GM19025 (cell line): Measurements from ENCODE around the gene PNPLA7.
"Not testable (repeated sequence)": the region's sequence is repeated elsewhere in the genome, so short reads cannot be mapped to it uniquely, and the experiment has no call there.

Experiments used
- ATAC-seq: cut with Tn5 transposase; IDR thresholded peaks from one replicate; pipeline ENCODE4 v1.9.1; 2021; ENCODE audit warnings: mild to moderate bottlenecking, low read depth, moderate library complexity; ENCODE audit not compliant: unreplicated experiment

PNPLA7 gene

DNA sequence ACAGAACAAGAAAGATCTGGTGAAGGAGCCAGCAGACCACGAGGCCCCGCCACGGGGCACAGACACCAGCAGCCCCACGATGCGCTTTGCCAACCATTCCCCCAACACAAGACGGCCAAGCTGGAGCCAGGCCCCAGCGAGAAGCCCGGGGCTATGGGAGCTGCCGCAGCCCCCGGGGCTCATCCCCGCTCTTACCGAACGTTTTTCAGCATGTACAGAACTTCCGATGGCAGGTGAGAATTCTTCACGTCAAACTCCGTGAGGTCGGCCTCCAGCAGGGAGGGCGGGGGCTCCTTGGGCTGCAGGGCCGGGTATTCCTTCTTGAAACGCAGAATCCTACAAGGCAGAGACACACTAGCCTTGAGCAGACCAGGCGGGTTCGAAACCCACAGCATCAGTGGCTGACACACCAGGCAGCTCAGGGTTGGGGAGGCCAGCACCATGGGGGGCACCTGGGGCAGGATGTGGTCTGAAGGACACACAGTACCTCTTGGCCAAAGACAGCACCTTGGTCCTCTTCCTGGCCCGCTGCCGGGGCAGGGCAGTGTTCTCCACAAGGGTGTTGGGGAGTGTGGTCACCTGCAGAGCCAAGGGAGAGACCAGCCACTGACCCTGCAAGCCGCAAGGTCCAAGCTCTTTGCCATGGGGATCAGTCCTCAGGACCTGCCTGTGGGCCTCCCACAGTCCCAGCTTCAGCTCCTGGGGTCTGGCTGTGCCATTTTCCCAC lies 6.8 kb downstream of the PNPLA7 start:
- no peak for ATAC-seq

DNA sequence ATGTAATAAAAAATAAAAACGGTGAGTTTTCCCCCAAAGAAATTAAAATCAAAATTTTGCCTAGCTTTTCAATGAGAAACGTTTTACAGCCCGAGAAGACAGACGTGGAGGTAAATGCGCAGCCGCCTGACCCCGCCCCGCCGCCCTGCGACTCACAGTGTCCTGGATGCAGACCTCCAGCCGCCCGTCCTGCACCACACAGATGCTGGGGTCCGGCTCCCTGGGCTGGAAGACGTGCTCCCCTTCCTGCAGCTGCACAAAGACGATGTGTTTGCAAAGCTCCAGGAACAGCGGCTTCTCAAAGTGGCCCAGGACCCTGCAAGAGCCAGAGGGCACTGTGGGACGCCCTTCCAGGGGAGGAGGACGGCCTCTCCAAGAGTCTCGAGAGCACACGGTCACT lies 7.7 kb downstream of the PNPLA7 start:
- no peak for ATAC-seq

DNA sequence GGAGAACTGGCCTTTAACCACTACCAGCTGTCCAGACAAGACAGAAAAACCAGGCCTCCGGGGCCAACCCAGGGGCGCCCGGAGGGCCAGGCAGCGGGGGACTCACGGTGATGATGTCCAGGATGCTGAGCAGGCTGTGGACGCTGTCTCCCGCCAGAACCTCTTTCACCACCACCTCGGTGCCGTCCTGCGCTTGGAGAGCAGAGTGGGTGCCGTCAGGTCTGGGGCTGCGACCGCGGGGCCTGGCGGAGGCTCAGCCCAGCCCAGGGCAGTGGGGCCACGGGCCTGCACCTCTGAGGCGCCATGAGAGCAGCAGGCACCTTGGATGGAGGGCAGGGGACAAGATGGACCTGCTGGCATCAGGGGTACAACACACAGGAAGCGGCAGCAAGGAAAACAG lies 9.7 kb downstream of the PNPLA7 start:
- no peak for ATAC-seq

DNA sequence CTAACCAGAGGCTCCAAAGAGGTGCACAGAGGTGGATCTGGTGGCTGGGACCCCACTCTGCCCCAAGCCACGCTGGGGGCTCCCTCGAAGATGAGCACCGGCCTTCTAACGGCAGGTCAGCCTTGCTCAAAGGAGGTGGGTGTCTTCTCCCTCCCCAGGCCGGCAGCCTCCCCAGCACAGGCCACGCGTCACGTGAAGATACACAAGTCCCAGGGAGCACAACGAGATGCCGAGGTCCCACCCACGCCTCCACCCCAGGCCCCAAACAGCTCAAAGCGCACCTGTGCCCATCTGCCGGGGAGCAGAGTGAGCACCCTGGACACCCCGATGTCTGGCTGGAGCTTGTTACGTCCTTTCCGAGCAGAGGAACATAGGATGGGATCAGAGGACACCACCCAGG lies 12.1 kb downstream of the PNPLA7 start:
- ATAC-seq, result no peak

DNA sequence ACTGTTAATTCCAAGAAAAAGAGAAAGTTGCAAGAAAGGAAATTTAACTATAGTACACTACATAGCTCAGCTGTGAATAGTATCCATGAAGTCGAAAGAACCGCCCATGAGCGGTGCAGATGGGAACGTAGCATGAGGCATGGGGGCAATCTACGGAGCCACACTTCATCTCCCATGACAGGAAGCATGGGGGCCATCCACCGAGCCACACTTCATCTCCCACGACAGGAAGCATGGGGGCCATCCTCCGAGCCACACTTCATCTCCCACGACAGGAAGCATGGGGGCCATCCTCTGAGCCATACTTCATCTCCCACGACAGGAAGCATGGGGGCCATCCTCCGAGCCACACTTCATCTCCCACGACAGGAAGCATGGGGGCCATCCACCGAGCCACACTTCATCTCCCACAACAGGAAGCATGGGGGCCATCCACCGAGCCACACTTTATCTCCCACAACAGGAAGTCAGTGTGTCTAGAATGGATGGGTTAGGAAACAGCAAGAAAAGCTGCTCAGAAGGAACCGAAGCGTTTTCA lies 13.5 kb downstream of the PNPLA7 start:
- not testable (repeated sequence) for ATAC-seq

GRCh38 chr9:137535120-137535428 lies 15.1 kb downstream of the PNPLA7 start:
- no peak for ATAC-seq

- no peak for ATAC-seq
Measured at GRCh38 chr9:137534256-137535119, 15.7 kb downstream of the PNPLA7 start.

DNA sequence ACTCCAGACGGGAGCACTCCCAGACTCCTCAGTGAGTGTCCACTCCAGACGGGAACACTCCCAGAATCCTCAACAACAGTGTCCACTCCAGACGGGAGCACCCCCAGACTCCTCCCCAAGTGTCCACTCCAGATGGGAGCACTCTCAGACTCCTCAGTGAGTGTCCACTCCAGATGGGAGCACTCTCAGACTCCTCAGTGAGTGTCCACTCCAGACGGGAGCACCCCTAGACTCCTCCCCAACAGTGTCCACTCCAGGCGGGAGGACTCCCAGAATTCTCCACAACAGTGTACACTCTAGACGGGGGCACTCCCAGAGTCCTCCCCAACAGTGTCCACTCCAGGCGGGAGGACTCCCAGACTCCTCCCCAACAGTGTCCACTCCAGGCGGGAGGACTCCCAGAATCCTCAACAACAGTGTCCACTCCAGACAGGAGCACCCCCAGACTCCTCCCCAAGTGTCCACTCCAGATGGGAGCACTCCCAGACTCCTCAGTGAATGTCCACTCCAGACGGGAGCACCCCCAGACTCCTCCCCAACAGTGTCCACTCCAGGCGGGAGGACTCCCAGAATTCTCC lies 17.2 kb downstream of the PNPLA7 start:
- not testable (repeated sequence) for ATAC-seq

GRCh38 chr9:137531099-137531765 lies 19.0 kb downstream of the PNPLA7 start:
- ATAC-seq, result no peak

GRCh38 chr9:137530331-137530730 lies 19.9 kb downstream of the PNPLA7 start:
- no peak for ATAC-seq

DNA sequence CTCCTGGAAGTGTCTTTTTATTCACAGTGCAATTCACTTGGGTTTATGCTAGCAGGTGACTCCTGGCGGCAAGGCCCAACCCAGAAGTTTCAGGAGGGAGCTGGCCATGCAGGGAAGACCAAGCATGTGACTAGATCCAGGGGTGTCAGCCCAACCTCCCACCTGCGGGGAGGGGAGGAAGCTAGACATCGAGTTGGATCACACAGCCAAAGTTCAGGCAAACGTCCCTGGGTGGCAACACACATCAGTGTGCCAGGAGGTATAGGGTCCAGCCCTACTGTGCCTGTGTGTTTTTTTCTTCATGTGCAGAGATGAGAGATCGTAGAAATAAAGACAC lies 25.3 kb downstream of the PNPLA7 start:
- no peak for ATAC-seq

DNA sequence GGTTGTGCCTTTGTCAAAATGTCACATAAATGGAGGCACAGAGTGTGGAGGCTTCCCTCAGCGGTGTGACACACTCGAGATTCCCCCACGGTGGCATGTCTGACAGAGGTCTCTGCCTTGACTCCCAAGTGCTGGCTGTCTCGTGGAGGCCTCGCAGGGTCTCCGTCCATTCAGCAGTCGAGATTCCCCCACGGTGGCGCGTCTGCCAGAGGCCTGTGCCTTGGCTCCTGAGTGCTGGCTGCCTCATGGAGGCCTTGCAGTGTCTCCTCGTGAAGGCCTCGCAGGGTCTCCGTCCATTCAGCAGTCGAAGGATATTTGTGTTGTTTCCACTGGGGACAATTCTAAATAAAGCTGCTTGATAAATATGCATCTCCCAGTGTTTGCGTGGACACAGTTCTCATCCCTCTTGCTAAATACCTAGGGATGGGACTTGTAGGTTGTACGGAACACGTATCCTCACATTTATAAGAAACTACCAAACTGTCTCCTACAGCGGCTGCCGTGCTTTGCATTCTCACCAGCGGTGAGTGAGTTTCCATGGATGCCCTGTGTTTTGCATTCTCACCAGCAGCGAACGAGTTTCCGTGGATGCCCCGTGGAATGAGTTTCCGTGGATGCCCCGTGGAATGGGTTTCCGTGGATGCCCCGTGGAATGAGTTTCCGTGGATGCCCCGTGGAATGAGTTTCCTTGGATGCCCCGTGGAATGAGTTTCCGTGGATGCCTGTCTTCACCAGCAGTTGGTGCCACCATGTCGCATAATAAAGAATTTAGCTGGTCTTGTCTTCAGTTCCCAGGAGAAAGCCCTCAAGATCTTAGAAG lies 25.8 kb downstream of the PNPLA7 start:
- no peak for ATAC-seq

DNA sequence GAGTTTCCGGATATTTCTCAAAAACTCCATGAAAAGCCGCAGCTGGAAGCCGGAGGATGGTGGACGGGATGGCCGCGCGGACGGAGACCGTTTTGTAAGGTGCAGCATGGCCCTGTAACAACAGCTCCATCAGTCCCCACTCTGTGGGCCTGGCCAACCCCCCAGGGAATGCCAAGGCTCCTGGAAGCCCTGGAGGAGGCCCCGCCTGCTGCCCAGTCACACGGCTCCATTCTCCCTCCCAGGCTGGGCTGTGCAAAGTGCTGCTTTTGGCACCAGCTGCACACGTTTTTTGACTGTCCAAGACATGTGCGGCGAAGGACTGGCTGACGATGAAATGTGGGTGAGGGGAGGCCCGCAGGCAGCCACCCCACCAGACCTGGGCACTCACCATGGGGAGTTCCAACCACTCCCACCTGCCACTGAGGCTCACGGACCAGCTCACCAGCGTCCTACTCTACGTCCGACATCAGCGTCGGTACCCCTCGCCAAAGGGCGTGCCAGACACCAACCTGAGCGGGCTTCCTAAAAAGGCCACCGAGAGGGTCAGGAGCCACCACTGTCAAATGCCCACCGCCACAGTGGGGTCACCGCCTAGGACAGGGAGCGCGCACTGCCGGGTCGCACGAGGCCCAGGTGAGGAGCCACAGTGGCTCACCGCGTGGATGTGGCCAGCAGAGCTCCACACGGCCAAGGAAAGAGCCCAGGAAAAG lies 27.3 kb downstream of the PNPLA7 start:
- ATAC-seq, result no peak

- ATAC-seq, result no peak
Measured at GRCh38 chr9:137521405-137521985, 28.7 kb downstream of the PNPLA7 start.

DNA sequence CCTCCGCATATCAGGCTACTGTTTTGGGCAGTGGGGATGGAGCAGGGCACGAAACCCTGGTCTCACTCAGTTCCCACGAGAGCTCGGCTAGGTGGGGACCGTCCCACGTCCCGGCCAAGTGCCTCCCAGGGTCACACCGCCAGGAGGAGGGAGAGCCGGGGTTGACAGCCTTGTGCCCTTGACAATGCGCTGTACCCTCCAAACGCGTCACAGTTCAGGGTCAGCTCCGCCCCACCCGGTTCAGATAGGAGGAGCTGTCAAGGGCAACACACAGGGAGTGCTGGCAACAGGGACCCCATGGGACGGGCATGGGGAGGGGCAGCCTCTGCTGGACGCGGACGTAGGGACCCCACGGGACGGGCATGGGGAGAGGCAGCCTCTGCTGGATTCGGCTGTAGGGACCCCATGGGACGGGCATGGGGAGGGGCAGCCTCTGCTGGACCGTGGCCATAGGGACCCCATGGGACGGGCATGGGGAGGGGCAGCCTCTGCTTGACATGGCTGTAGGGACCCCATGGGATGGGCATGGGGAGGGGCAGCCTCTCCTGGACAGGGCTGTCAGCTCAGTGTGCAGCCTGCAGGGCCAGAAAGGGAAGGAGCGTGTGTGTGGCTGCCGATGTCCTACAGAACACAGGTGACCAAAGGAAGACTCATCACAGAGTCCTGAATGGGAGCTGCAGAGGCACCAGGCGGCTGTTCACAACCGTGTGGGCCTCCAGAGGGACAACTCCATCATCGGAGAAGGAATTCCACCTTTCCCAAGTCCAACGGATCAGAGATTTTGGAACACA lies 29.4 kb downstream of the PNPLA7 start:
- no peak for ATAC-seq

- ATAC-seq, result no peak
Measured at GRCh38 chr9:137519553-137519952, 30.6 kb downstream of the PNPLA7 start.

DNA sequence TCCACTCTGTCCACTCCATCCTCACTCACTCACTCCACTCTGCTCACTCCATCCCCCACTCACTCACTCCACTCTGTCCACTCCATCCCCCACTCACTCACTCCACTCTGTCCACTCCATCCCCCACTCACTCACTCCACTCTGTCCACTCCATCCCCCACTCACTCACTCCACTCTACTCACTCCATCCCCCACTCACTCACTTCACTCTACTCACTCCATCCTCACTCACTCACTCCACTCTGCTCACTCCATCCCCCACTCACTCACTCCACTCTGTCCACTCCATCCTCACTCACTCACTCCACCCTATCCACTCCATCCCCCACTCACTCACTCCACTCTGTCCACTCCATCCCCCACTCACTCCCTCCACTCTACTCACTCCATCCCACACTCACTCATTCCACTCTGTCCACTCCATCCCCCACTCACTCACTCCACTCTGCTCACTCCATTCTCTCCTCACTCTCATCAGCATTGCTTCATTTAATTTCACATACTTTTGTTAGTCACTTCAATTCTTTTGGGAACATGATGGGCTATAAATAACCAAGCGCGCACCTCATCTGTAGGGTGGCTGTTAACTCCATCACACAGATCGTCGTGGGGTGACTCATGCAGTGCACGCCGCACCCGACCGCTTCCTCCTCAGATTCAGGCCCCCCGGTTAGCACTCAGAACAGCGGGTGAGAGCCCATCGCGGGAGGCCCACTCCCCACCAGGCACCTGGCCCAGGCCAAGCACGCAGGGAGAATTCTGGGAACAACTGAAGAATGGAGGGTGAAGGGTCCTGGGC lies 31.3 kb downstream of the PNPLA7 start:
- not testable (repeated sequence) for ATAC-seq
